Forelimb muscle (tissue), 1 donor: ENCODE results near the gene RFTN2. TPM values are rescaled to one million over a fixed set of nuclear protein-coding genes. Genes with fewer than 3 reads are reported as not detected.

ENCODE experiments used
- DNase-seq: peaks from one replicate; pipeline ENCODE4 v3.0.0-alpha.2; 2013; ENCODE audit warnings: low read depth
- polyA plus RNA-seq: library from polyadenylated mRNA; unstranded; fragments of 120-200 nt; gene quantifications from one replicate; pipeline ENCODE4 v1.2.1, GENCODE V29; 2013; ENCODE audit not compliant: insufficient read length

RFTN2 gene
- polyA plus RNA-seq, 1 donor: 15.2 TPM

- DNase-seq: no peak
Measured at GRCh38 chr2:197548582-197548981, 126.8 kb downstream of the RFTN2 start.

GRCh38 chr2:197547163-197547900 lies 128.1 kb downstream of the RFTN2 start:
- DNase-seq: no peak

- DNase-seq: no peak
Measured at GRCh38 chr2:197543206-197543605, 132.2 kb downstream of the RFTN2 start.

- DNase-seq: no peak
Measured at GRCh38 chr2:197539734-197540133, 135.7 kb downstream of the RFTN2 start.

GRCh38 chr2:197538412-197538811 lies 137.0 kb downstream of the RFTN2 start:
- no peak for DNase-seq

Other genes starting within 250 kb of the RFTN2 start
- 280 TPM for gene SF3B1, start 240.6 kb downstream of the RFTN2 start, polyA plus RNA-seq
- 10.3 TPM for gene COQ10B, start 222.0 kb downstream of the RFTN2 start, polyA plus RNA-seq
- 250 TPM for gene HSPD1, start 175.7 kb downstream of the RFTN2 start, polyA plus RNA-seq
- 115 TPM for gene HSPE1, start 175.2 kb downstream of the RFTN2 start, polyA plus RNA-seq
- 36.3 TPM for gene MOB4, start 159.5 kb downstream of the RFTN2 start, polyA plus RNA-seq
- gene MARS2, start 29.8 kb upstream of the RFTN2 start, polyA plus RNA-seq: 3.7 TPM
- gene BOLL, start 109.7 kb upstream of the RFTN2 start, polyA plus RNA-seq: 1.6 TPM
- 14.3 TPM for gene PLCL1, start 129.0 kb upstream of the RFTN2 start, polyA plus RNA-seq